GM20000 (cell line): ENCODE data around the gene PHF3.

ENCODE experiments used
- DNase-seq: peaks from one replicate; pipeline ENCODE4 v3.0.0; 2012; ENCODE audit warnings: low spot score
- TF ChIP-seq, protein P1 (sequence below): IDR thresholded peaks from 2 replicates; pipeline ENCODE4 v1.5.1; 2012; ENCODE audit warnings: mild to moderate bottlenecking, control low read depth; ENCODE audit errors: extremely low read depth, missing control alignments

Gene PHF3

DNA sequence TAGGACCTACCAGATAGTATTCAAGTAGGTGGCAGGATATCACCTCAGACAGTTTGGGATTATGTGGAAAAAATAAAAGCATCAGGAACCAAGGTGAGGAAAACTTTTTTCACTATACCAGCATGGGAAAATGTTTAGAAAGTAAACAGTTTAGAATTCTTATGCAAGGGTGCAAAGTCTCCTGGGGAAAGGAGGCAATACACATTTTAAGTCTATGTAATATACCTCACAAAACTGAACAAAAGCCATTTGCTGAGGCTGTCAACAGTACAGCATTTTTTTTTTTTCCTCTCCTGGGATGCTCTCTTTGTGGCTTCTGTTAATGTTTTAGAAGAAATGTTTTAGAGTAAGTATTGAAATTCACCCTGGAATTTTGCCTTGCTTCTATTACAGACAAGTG lies 73.5 kb downstream of the PHF3 start:
- DNase-seq = no peak

DNA sequence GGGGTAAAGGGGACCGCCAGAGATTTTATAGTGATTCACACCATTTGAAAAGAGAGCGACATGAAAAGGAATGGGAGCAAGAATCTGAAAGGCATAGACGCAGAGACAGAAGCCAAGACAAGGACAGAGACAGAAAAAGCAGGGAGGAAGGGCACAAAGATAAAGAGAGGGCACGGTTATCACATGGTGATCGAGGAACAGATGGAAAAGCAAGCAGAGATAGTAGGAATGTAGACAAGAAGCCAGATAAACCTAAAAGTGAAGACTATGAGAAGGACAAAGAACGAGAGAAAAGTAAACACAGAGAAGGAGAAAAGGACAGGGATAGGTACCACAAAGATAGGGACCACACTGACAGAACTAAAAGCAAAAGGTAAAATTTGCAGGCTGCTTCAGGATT lies 77.7 kb downstream of the PHF3 start:
- DNase-seq = no peak
- TF ChIP-seq, protein P1, sequence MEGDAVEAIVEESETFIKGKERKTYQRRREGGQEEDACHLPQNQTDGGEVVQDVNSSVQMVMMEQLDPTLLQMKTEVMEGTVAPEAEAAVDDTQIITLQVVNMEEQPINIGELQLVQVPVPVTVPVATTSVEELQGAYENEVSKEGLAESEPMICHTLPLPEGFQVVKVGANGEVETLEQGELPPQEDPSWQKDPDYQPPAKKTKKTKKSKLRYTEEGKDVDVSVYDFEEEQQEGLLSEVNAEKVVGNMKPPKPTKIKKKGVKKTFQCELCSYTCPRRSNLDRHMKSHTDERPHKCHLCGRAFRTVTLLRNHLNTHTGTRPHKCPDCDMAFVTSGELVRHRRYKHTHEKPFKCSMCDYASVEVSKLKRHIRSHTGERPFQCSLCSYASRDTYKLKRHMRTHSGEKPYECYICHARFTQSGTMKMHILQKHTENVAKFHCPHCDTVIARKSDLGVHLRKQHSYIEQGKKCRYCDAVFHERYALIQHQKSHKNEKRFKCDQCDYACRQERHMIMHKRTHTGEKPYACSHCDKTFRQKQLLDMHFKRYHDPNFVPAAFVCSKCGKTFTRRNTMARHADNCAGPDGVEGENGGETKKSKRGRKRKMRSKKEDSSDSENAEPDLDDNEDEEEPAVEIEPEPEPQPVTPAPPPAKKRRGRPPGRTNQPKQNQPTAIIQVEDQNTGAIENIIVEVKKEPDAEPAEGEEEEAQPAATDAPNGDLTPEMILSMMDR = no peak

More for the DNA sequence above, 73.5 kb downstream of the PHF3 start:
- TF ChIP-seq, protein P1 = no peak

DNA sequence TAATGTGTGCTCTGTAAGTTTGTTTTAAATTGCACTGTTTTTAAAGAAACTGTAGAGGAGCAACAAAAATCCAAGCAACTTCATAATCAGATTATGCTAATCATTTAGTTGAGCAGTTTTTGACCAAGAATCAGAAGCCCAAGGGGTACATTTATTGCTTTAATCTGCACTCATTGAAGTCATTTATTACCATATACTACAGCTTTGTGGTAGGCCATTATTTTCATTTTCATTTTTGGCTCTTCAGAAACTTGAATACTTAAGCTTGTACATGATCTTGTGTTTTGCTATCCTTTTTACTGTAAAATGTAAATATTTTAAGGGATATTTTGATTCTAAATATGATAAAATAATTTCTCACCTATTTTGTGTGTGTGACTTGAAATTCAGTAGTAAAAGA lies 78.5 kb downstream of the PHF3 start:
- DNase-seq = no peak
- TF ChIP-seq, protein P1 = no peak

DNA sequence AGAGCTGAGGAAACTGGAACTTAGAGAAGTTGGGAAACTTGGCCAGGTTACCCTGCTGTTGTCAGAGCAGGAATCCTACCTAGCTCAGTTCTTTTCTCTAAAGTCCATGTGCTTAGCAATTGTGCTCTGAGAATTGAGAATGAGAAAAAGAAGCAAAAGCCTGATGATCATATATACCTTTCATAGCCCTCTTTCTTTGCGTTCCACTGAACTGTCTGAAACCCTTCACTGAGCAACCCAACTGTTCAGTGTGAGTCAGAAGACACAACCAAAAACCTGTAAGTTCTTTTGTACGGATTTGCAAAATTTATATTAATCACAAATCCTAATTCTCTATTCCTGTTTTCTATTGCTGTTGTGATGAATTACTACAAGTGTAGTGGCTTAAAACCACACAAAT lies 80.6 kb downstream of the PHF3 start:
- TF ChIP-seq, protein P1 = no peak
- DNase-seq = no peak

DNA sequence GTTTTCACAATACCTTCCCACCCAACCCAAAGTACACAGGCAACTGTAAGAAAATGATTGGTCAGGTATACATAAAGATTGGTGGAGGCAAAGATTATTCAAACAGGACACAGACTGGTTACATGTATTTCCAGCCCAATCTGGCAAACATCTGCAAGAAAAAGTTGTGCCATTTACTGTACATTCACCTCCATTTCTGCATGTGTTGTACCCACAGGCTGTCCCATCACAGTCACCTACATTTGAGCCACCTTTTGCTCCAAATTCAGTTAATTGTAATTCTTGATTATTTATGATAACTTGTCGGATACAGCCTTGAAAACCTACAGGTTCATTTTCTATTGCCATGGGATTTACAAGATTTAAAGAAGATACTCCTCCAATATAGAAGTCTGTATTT lies 85.6 kb downstream of the PHF3 start:
- TF ChIP-seq, protein P1 = no peak
- no peak for DNase-seq

DNA sequence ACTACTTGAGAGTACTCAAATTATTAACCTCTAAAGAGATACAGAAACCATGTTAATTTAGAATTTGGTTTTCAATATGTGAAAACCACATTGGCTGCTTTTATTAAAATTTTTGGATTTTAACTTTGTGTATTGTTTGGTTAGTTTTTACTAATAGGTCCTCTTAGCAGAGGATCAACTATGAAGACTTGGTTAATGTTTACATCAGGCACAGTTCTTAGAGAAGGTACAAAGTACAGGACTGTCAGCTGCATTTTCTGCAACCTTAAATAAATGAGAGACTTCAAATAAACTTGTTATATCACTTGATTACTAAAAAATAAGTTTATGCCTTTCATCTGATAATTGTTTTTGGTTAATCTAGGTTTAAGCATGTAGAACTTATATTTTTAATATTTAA lies 89.1 kb downstream of the PHF3 start:
- TF ChIP-seq, protein P1 = no peak

DNA sequence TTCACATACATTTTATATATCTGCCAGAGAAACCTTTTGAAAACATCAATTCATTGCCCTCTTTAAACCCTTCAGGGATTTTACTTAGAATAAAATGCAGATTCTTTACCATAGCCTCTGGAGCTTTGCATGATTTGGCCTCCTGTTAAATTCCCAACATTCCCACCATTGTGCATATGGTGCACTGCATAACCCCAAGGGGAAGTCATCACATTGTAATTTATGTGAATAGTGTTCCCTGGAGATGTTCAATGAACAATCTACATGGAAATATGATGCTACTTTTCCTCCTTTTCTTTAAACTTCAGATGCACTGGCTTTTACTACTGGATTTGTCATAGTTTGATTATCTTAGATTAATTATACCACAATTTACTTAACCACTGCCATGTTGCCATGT lies 94.7 kb downstream of the PHF3 start:
- DNase-seq = no peak
- TF ChIP-seq, protein P1 = no peak

More for the DNA sequence above, 89.1 kb downstream of the PHF3 start:
- no peak for DNase-seq
